Measurements from ENCODE around the gene CLCA2. TPM values are rescaled to one million over a fixed set of nuclear protein-coding genes. Genes with fewer than 3 reads are reported as not detected.

CLCA2 gene
- total RNA-seq, 1 donor from 2014 or later, result not detected

- intact Hi-C loops (cut with micrococcal nuclease), result loop anchor here (1.0 to 5.0 kb wide), 10 partner anchors 16 to 947 kb away; partner anchors contain the start of genes LMO4, ODF2L and SH3GLB1
- Mint-ChIP-seq H3K27ac (no peak overlapping the region), H3K9me3 (peaks cover 10% of the 10 kb centered on the region), H3K4me1 (peaks cover 8% of the 10 kb centered on the region), H3K4me3 (no peak overlapping the region), H3K27me3 (no peaks in the 10 kb centered on the region), H3K36me3 (ENCODE audit: low read depth) (peaks cover 27% of the 10 kb centered on the region)
- POLR2A ChIA-PET, result interaction anchor here (0.8 to 1.5 kb wide), 2 partner anchors 17 to 324 kb away, joined by 3 to 4 read pairs; partner anchors contain the start of gene SH3GLB1
- no peak for TF ChIP-seq CTCF (IDR thresholded peaks at IDR 0.05)
- ATAC-seq (ENCODE audit: low read depth) (peak; percentile 75), DNase-seq (no peak)
- CTCF ChIA-PET, result interaction anchor here (0.7 to 2.5 kb wide), 17 partner anchors 10 to 359 kb away, joined by 3 to 40 read pairs (median 5); partner anchors contain the start of gene ODF2L
Observed at GRCh38 chr1:86380257-86380861, 43.6 kb upstream of the CLCA2 start.

- Mint-ChIP-seq H3K4me1 (peaks cover 8% of the 10 kb centered on the region), H3K4me3 (no peak overlapping the region), H3K9me3 (peaks cover 10% of the 10 kb centered on the region), H3K27ac (no peak overlapping the region), H3K27me3 (no peaks in the 10 kb centered on the region), H3K36me3 (ENCODE audit: low read depth) (peaks cover 25% of the 10 kb centered on the region)
- CTCF ChIA-PET, result no interaction called here
- ATAC-seq (ENCODE audit: low read depth) (no peak), DNase-seq (no peak)
- TF ChIP-seq CTCF (IDR thresholded peaks at IDR 0.05), result no peak
- intact Hi-C loops (cut with micrococcal nuclease), result loop anchor here (5.0 kb wide), 5 partner anchors 306 to 946 kb away; partner anchors contain the start of genes LMO4 and SH3GLB1
- POLR2A ChIA-PET, result no interaction called here
Observed at GRCh38 chr1:86381223-86381622, 42.7 kb upstream of the CLCA2 start.

- H3K36me3 Mint-ChIP-seq (ENCODE audit: low read depth), result peaks cover 9% of the 10 kb centered on the region
- intact Hi-C loops (cut with micrococcal nuclease), result loop anchor here (5.0 kb wide), 5 partner anchors 304 to 944 kb away; partner anchors contain the start of genes LMO4 and SH3GLB1
- no peaks in the 10 kb centered on the region for H3K9me3 Mint-ChIP-seq
- no peak for DNase-seq
- POLR2A ChIA-PET, result no interaction called here
- CTCF ChIA-PET, result interaction anchor here (2.1 to 4.7 kb wide), 2 partner anchors 13 to 118 kb away, joined by 6 to 28 read pairs; partner anchors contain the start of gene ODF2L
- peaks cover 8% of the 10 kb centered on the region for H3K4me1 Mint-ChIP-seq
- H3K27me3 Mint-ChIP-seq, result no peaks in the 10 kb centered on the region
- TF ChIP-seq CTCF (IDR thresholded peaks at IDR 0.05), result no peak
- no peak for ATAC-seq (ENCODE audit: low read depth)
- H3K27ac Mint-ChIP-seq, result no peak overlapping the region
- H3K4me3 Mint-ChIP-seq, result no peak overlapping the region
Observed at GRCh38 chr1:86382878-86383277, 41.1 kb upstream of the CLCA2 start.

- H3K9me3 Mint-ChIP-seq, result no peaks in the 10 kb centered on the region
- no peak for ATAC-seq (ENCODE audit: low read depth)
- no peak for DNase-seq
- ChIA-PET POLR2A (no interaction called here), CTCF (interaction anchor here (0.8 kb wide), 1 partner anchor 8 kb away, joined by 3 read pairs; the partner anchor contains the start of gene ODF2L)
- H3K4me1 Mint-ChIP-seq, result peaks cover 36% of the 10 kb centered on the region
- H3K4me3 Mint-ChIP-seq, result no peak overlapping the region
- TF ChIP-seq CTCF (IDR thresholded peaks at IDR 0.05), result no peak
- intact Hi-C loops (cut with micrococcal nuclease), result loop anchor here (1.0 kb wide), 1 partner anchor 8 kb away; the partner anchor contains the start of gene ODF2L
- H3K36me3 Mint-ChIP-seq (ENCODE audit: low read depth), result no peaks in the 10 kb centered on the region
- no peaks in the 10 kb centered on the region for H3K27me3 Mint-ChIP-seq
- H3K27ac Mint-ChIP-seq, result no peak overlapping the region
Observed at GRCh38 chr1:86387916-86388627, 35.9 kb upstream of the CLCA2 start.

- no peak overlapping the region for H3K4me3 Mint-ChIP-seq
Observed at GRCh38 chr1:86388777-86389176, 35.2 kb upstream of the CLCA2 start.

More at GRCh38 chr1:86388777-86389176, 35.2 kb upstream of the CLCA2 start:
- ChIA-PET POLR2A (no interaction called here), CTCF (no interaction called here)
- no peaks in the 10 kb centered on the region for H3K36me3 Mint-ChIP-seq (ENCODE audit: low read depth)
- DNase-seq (no peak), ATAC-seq (ENCODE audit: low read depth) (no peak)
- intact Hi-C loops (cut with micrococcal nuclease), result no loop called here
- no peak for TF ChIP-seq CTCF (IDR thresholded peaks at IDR 0.05)
- H3K9me3 Mint-ChIP-seq, result no peaks in the 10 kb centered on the region
- no peak overlapping the region for H3K27ac Mint-ChIP-seq
- no peaks in the 10 kb centered on the region for H3K27me3 Mint-ChIP-seq
- H3K4me1 Mint-ChIP-seq, result peaks cover 38% of the 10 kb centered on the region
